Activated T-helper 17 cell treated with anti-CD3 and anti-CD28 coated beads, Interleukin-2, amount 50 U/mL, for 72 hours (primary cell): Measurements from ENCODE around the gene INTS1. TPM values are rescaled to one million over a fixed set of nuclear protein-coding genes. Genes with fewer than 3 reads are reported as not detected.

Experiments
- ATAC-seq: fragments of 150-1000 bp; cut with Tn5 transposase; replicated peaks from 2 replicates; pipeline ENCODE4 v1.10.0; 2021; ENCODE audit warnings: mild to moderate bottlenecking, moderate library complexity
- H3K27ac Mint-ChIP-seq: one replicate; pipeline ENCODE4 v1.8.0; 2022; ENCODE audit warnings: mixed read lengths
- H3K27me3 Mint-ChIP-seq: one replicate; pipeline ENCODE4 v1.8.0; 2022; ENCODE audit warnings: mixed read lengths
- H3K36me3 Mint-ChIP-seq: one replicate; pipeline ENCODE4 v1.8.0; 2022; ENCODE audit warnings: low read depth, mild to moderate bottlenecking, mixed read lengths
- H3K4me1 Mint-ChIP-seq: one replicate; pipeline ENCODE4 v1.8.0; 2022; ENCODE audit warnings: mixed read lengths
- H3K4me3 Mint-ChIP-seq: one replicate; pipeline ENCODE4 v1.8.0; 2022; ENCODE audit warnings: mild to moderate bottlenecking, mixed read lengths
- H3K9me3 Mint-ChIP-seq: one replicate; pipeline ENCODE4 v1.8.0; 2022; ENCODE audit warnings: mixed read lengths
- total RNA-seq, 2 donors: library from RNA; stranded (reverse); gene quantifications; one replicate each; pipeline ENCODE4 v1.2.3, GENCODE V29; 2022

Gene INTS1
- total RNA-seq, 2 donors from 2014 or later: 116 to 147 TPM

GRCh38 chr7:1496531-1497292 is 7.5 kb downstream of the INTS1 start:
- Mint-ChIP-seq H3K27me3 (no peaks in the 10 kb centered on the region), H3K27ac (no peak overlapping the region), H3K4me3 (no peak overlapping the region), H3K4me1 (no peaks in the 10 kb centered on the region), H3K9me3 (no peaks in the 10 kb centered on the region), H3K36me3 (peaks cover 52% of the 10 kb centered on the region)
- no peak for ATAC-seq

- Mint-ChIP-seq H3K36me3 (peaks cover 52% of the 10 kb centered on the region), H3K27ac (no peak overlapping the region), H3K4me3 (no peak overlapping the region), H3K9me3 (no peaks in the 10 kb centered on the region), H3K27me3 (no peaks in the 10 kb centered on the region), H3K4me1 (no peaks in the 10 kb centered on the region)
- no peak for ATAC-seq
Observed at GRCh38 chr7:1495564-1496242, 8.5 kb downstream of the INTS1 start.

GRCh38 chr7:1494866-1495563 is 9.2 kb downstream of the INTS1 start:
- no peak for ATAC-seq
- no peak overlapping the region for H3K4me3 Mint-ChIP-seq
- no peak overlapping the region for H3K27ac Mint-ChIP-seq

GRCh38 chr7:1494447-1494846 is 9.7 kb downstream of the INTS1 start:
- Mint-ChIP-seq H3K27me3 (no peaks in the 10 kb centered on the region), H3K4me1 (no peaks in the 10 kb centered on the region), H3K9me3 (no peaks in the 10 kb centered on the region), H3K4me3 (no peak overlapping the region), H3K27ac (no peak overlapping the region), H3K36me3 (peaks cover 58% of the 10 kb centered on the region)
- no peak for ATAC-seq

More at GRCh38 chr7:1494866-1495563, 9.2 kb downstream of the INTS1 start:
- Mint-ChIP-seq H3K4me1 (no peaks in the 10 kb centered on the region), H3K36me3 (peaks cover 52% of the 10 kb centered on the region), H3K9me3 (no peaks in the 10 kb centered on the region), H3K27me3 (no peaks in the 10 kb centered on the region)

GRCh38 chr7:1493571-1493970 is 10.6 kb downstream of the INTS1 start:
- H3K9me3 Mint-ChIP-seq: no peaks in the 10 kb centered on the region
- no peak for ATAC-seq
- H3K36me3 Mint-ChIP-seq: peaks cover 67% of the 10 kb centered on the region
- peaks cover 2% of the 10 kb centered on the region for H3K4me1 Mint-ChIP-seq
- no peaks in the 10 kb centered on the region for H3K27me3 Mint-ChIP-seq
- no peak overlapping the region for H3K4me3 Mint-ChIP-seq
- no peak overlapping the region for H3K27ac Mint-ChIP-seq

GRCh38 chr7:1493129-1493528 is 11.1 kb downstream of the INTS1 start:
- H3K27me3 Mint-ChIP-seq: no peaks in the 10 kb centered on the region
- H3K27ac Mint-ChIP-seq: no peak overlapping the region
- H3K9me3 Mint-ChIP-seq: no peaks in the 10 kb centered on the region
- no peak overlapping the region for H3K4me3 Mint-ChIP-seq
- H3K36me3 Mint-ChIP-seq: peaks cover 68% of the 10 kb centered on the region
- no peak for ATAC-seq
- peaks cover 4% of the 10 kb centered on the region for H3K4me1 Mint-ChIP-seq

- H3K4me3 Mint-ChIP-seq: no peak overlapping the region
- peaks cover 4% of the 10 kb centered on the region for H3K4me1 Mint-ChIP-seq
- no peaks in the 10 kb centered on the region for H3K27me3 Mint-ChIP-seq
- H3K9me3 Mint-ChIP-seq: no peaks in the 10 kb centered on the region
- no peak overlapping the region for H3K27ac Mint-ChIP-seq
- ATAC-seq: no peak
- peaks cover 66% of the 10 kb centered on the region for H3K36me3 Mint-ChIP-seq
Observed at GRCh38 chr7:1492640-1493039, 11.5 kb downstream of the INTS1 start.

GRCh38 chr7:1492221-1492620 is 12.0 kb downstream of the INTS1 start:
- H3K4me3 Mint-ChIP-seq: no peak overlapping the region
- no peaks in the 10 kb centered on the region for H3K9me3 Mint-ChIP-seq
- H3K36me3 Mint-ChIP-seq: peaks cover 62% of the 10 kb centered on the region
- H3K4me1 Mint-ChIP-seq: peaks cover 4% of the 10 kb centered on the region
- no peaks in the 10 kb centered on the region for H3K27me3 Mint-ChIP-seq
- ATAC-seq: no peak
- H3K27ac Mint-ChIP-seq: no peak overlapping the region

- no peak overlapping the region for H3K27ac Mint-ChIP-seq
- H3K4me3 Mint-ChIP-seq: no peak overlapping the region
- H3K27me3 Mint-ChIP-seq: no peaks in the 10 kb centered on the region
- H3K4me1 Mint-ChIP-seq: peaks cover 4% of the 10 kb centered on the region
- peaks cover 61% of the 10 kb centered on the region for H3K36me3 Mint-ChIP-seq
- no peaks in the 10 kb centered on the region for H3K9me3 Mint-ChIP-seq
- no peak for ATAC-seq
Observed at GRCh38 chr7:1490837-1491236, 13.4 kb downstream of the INTS1 start.

- H3K4me3 Mint-ChIP-seq: no peak overlapping the region
- peaks cover 4% of the 10 kb centered on the region for H3K4me1 Mint-ChIP-seq
- H3K27me3 Mint-ChIP-seq: no peaks in the 10 kb centered on the region
- H3K9me3 Mint-ChIP-seq: no peaks in the 10 kb centered on the region
- ATAC-seq: no peak
- peaks cover 69% of the 10 kb centered on the region for H3K36me3 Mint-ChIP-seq
- no peak overlapping the region for H3K27ac Mint-ChIP-seq
Observed at GRCh38 chr7:1489336-1489735, 14.9 kb downstream of the INTS1 start.

GRCh38 chr7:1488016-1488415 is 16.2 kb downstream of the INTS1 start:
- H3K4me1 Mint-ChIP-seq: peaks cover 4% of the 10 kb centered on the region
- no peak overlapping the region for H3K4me3 Mint-ChIP-seq
- H3K27ac Mint-ChIP-seq: no peak overlapping the region
- peaks cover 72% of the 10 kb centered on the region for H3K36me3 Mint-ChIP-seq
- H3K27me3 Mint-ChIP-seq: no peaks in the 10 kb centered on the region
- no peaks in the 10 kb centered on the region for H3K9me3 Mint-ChIP-seq
- no peak for ATAC-seq

GRCh38 chr7:1487466-1487865 is 16.7 kb downstream of the INTS1 start:
- H3K4me1 Mint-ChIP-seq: peaks cover 4% of the 10 kb centered on the region

GRCh38 chr7:1486571-1486970 is 17.6 kb downstream of the INTS1 start:
- no peaks in the 10 kb centered on the region for H3K9me3 Mint-ChIP-seq
- no peak overlapping the region for H3K27ac Mint-ChIP-seq
- ATAC-seq: no peak
- H3K36me3 Mint-ChIP-seq: peaks cover 69% of the 10 kb centered on the region
- peaks cover 4% of the 10 kb centered on the region for H3K4me1 Mint-ChIP-seq
- H3K4me3 Mint-ChIP-seq: no peak overlapping the region
- H3K27me3 Mint-ChIP-seq: no peaks in the 10 kb centered on the region

More at GRCh38 chr7:1487466-1487865, 16.7 kb downstream of the INTS1 start:
- Mint-ChIP-seq H3K27ac (no peak overlapping the region), H3K36me3 (peaks cover 71% of the 10 kb centered on the region), H3K9me3 (no peaks in the 10 kb centered on the region), H3K27me3 (no peaks in the 10 kb centered on the region), H3K4me3 (no peak overlapping the region)
- no peak for ATAC-seq

GRCh38 chr7:1485156-1485555 is 19.0 kb downstream of the INTS1 start:
- H3K27me3 Mint-ChIP-seq: no peaks in the 10 kb centered on the region
- H3K4me3 Mint-ChIP-seq: no peak overlapping the region
- H3K9me3 Mint-ChIP-seq: no peaks in the 10 kb centered on the region
- H3K27ac Mint-ChIP-seq: no peak overlapping the region
- no peak for ATAC-seq
- H3K36me3 Mint-ChIP-seq: peaks cover 55% of the 10 kb centered on the region
- H3K4me1 Mint-ChIP-seq: peaks cover 4% of the 10 kb centered on the region

GRCh38 chr7:1484569-1484968 is 19.6 kb downstream of the INTS1 start:
- no peak for ATAC-seq
- H3K9me3 Mint-ChIP-seq: no peaks in the 10 kb centered on the region
- H3K4me3 Mint-ChIP-seq: no peak overlapping the region
- H3K27ac Mint-ChIP-seq: no peak overlapping the region
- peaks cover 4% of the 10 kb centered on the region for H3K4me1 Mint-ChIP-seq
- H3K36me3 Mint-ChIP-seq: peaks cover 49% of the 10 kb centered on the region
- H3K27me3 Mint-ChIP-seq: no peaks in the 10 kb centered on the region
